Central memory CD4-positive, alpha-beta T cell (primary cell): Measurements from ENCODE around the gene PANK4.

ENCODE experiments used
- DNase-seq: peaks from one replicate; pipeline ENCODE4 v3.0.0; 2022

The PANK4 gene

DNA sequence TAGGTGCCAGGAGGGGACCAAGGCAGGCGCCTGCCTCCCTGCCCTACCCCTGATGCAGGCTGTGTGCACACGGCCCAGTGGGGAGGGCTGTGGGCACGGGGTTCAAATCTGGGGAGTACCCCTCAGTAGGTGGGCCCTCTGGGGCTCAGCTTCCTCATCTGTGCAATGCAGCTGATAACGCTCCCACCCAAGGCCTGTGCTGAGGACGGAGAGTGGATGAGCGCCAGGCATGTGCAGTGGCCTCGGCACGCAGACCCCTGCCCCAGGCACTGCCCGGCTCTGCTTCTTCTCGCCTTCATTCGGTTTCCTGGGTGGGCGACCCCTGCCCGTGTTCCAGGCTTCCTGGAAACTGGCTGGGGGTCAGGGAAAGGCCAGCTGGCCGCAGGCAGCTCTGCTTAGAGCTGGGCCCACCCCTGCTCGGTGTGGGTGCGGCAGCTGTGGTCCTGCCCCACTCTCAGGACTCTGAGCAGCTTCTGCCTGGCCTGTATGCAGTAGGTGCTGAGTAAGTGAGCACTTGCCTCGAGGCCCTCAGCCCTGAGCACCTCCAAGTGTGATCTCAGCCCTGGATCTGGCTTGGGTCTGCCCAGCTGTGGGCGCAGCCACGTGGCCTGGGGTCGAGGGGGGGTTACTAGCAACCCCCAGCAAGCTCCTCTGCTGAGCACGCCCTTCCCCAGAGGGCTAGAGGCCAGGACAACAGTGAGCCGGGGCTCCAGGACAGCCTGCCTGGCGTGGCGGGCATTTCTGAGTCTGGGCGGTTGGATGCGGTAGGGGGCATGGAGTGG lies 17.9 kb upstream of the PANK4 start:
- no peak for DNase-seq

DNA sequence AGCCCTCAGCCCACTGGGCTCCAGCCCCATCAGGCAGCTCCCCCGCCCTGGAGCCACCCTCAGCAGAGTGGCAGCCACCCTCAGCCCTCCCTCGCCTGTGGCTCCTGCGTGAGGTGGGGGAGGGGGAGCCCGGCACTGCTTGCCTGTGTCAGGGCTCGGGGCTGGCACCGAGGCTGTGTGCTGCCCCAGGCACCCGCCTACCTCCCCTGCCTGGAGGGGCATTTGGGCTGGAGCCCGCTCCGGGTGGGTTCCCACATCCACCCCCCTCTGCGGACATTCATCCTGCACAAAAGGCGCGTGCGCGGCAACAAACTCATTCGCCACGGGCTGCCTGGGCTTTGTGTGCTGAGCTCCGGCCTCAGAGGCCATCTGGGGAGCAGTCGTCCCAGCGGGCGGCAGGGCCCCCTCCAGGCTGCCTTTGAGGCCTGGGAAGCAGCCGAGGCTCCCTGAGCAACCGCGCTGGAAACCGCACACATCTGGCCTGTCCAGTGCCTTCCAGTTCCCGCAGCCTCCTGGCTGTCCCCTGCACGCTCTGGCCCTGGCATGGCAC lies 17.2 kb upstream of the PANK4 start:
- DNase-seq: no peak

DNA sequence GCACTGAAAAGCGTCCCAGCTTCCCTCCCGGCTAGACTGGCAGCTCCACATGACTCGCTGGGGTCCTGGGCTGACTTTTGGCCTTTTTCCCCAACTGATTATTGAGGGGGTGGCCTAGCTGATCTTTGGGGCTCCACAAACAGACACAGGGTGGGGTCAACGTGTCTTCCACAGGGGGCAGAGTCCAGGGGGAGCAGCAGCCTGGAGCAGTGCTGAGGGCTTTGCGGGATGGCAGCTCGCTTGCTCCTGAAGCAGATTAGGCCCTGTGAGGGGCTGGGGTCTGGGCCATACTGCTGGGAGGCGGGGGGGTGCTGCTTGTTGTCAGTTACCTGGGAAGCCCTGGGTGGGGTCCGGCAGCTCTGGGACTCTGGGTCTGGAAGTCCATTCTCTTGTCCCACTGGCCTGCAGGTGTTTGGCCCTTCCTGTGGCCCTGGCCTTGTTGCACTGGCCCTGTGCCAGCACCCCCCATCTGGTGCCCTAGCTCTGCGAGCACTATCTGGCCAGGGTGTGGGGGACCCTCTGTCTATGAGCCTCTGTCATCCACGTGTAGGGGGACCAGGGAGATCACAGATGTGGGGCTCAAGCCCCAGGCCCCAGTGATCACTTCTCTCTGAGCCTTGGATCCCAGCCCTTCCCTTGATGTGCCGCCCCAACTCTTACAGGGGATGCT lies 16.0 kb upstream of the PANK4 start:
- DNase-seq: no peak

DNA sequence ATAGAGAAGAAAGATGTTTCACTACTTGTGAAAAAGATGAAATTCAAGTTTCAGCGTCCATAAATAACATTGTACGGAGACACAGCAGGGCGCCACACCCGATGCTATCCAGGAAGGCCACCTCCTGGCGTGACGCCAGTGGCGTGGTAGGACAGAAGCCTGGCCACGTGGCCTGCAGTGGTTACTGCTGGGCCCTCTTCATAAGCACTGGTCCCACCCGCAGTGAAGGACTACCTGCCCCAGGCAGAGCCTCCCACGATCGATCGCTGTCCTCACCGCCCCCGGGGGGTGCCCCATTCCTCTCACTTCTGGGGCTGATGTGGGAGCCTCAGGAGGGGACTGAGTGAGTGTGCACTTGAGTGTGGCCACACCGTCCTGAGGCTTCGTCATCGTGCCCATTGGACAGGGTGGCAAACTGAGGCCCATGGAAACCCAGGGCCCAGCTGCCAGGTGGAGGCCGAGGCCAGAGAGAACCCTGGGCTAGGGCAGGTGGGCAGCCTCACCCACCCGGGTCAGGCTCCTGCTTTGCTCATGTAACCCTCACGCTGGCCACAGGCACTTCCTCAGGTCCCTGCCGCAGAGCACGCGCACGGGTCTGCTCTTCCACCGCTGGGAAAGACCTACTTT lies 15.3 kb upstream of the PANK4 start:
- DNase-seq: no peak

DNA sequence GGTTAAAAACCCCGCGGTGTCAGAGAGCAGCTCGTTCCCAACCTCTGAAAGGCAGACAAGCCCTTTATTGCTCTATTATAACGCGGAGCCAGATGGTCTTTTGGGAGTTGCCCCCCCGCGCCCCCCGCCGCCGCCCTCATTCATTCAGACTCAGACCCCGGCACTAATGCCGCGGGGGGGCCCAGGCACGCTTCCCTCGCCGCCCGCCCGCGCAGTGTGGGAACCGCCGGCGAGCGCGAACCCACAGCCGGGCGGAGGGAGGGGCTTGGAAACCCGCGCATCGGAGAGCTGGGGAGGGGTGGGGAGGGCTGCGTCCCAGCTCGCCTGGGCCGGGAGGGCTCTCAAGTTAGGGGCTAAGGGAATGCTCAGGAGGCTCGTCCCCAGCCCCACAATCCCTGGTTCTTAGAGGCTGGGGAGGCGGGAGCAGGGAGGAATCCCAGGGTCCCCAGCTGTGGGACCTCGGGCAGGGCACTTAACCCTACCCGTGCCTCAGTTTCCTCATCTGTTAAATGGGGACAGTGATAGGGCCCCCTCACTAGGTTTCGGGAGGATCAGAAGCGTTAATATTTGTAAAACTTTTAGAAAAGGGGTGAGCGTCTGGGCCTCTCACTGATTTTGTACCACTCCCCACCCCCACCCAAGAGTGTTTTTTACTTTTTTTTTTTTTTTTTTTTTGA lies 14.6 kb upstream of the PANK4 start:
- no peak for DNase-seq

DNA sequence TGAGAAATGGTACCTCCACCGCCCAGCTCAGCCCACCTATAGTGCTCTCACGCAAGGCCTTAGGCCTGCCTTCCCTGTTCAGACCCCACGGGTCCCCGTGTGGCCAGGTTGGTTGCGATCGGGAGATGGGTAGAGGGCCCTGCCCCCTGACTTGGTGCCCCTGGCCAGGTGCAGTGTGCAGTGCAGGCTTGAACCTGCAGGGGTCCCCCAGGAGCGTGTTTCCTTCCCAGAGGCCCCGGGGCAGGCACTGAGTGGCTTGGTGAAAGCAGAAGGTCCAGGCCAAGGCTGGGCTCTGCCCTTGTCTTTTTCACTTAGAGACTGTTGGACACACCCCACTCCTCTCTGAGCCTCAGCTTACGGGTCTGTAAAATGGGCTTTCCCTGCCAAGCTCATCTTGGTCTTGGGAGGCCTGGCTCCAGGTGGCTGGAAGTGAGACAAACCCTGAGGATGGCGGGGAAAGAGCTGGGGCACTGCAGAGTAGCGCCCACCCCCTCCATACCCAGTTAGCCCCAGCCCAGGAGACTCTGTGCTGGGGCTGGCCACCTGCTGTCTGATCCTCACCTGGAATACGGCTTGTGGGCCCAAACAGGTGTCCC lies 13.0 kb upstream of the PANK4 start:
- DNase-seq: no peak

DNA sequence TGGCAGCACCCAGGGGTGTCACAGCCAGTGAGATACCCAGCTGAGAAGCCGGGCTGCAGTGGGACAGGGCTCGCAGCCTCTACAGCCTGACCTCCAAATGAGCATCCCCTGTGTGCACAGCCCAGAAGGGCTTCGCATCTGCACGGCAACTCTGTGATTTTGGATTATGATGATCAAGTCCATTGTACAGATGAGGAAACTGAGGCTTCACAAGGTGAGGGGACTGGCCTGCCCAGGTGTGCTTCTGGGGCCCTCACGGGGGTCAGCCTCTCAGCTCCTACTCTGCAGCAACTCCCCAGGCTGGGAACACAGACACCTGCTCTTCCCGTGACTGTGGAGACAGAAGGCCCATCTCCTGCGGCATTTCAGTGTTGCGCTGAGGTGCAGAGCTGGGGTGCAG lies 12.5 kb upstream of the PANK4 start:
- no peak for DNase-seq

DNA sequence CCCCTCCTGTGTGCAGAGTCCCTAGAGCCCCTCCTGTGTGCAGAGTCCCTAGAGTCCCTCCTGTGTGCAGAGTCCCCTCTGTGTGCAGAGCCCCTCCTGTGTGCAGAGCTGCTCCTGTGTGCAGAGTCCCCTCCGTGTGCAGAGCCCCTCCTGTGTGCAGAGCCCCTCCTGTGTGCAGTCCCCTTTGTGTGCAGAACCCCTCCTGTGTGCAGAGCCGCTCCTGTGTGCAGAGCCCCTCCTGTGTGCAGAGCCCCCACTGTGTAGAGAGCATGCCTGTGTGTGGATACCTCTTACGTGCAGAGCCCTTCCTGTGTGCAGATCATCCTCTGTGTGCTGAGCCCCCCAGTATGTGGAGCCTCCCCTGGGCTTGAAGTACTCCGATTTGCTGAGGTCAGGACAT lies 12.0 kb upstream of the PANK4 start:
- DNase-seq: no peak

DNA sequence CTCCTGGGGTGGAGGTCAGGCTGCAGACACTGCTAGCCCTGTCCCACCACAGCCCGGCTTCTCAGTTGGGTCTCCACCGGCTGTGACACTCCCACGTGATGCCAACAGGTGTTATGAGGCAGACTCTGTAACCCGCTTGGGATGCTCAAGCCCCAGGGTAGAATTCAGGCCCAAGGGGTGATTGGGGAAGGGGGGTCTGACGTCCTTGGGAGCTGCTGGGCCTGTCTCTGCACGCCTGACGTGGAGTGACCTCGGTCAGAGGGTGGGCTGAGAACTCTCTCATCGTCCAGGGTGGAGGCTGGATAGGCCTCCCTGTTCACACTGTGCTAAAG lies 11.4 kb upstream of the PANK4 start:
- DNase-seq: no peak

DNA sequence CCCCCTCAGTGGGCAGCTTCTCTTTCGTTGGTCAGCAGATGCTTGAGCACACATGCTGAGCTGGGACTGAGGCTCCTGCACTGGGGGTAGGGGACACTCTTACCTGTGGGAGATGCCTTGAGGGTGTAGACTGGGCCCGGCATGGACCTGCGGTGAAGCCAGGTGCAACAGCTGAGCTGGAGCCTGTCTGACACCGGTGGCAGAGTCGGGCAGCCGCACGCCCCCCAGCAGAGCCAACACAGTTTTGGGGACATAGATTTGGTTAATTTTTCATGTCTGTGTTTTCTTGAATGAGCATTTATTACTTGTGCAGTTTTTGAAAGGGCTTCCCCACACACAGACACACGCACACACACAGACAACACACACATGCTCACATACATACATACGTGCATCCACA lies 9.6 kb upstream of the PANK4 start:
- no peak for DNase-seq

DNA sequence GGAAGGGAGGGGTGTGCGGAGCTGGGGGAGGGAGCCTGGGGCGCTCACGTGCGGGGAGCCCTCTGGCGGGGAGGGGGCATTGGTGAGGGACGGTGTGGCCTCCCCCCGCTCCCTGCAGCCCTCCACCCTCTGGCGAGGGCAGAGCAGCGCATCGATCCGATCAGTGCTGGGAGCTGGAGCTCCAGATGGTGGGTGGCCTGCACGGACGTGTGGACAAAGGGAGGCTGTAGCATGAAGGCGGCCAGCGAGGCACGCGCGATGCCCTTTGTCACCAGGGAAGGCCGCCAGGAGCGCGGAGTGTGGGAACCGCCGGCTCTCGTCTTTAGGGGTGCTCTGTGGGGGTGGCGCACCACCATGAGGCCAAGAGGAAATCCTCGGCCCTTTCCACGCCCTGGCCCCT lies 9.1 kb upstream of the PANK4 start:
- no peak for DNase-seq

DNA sequence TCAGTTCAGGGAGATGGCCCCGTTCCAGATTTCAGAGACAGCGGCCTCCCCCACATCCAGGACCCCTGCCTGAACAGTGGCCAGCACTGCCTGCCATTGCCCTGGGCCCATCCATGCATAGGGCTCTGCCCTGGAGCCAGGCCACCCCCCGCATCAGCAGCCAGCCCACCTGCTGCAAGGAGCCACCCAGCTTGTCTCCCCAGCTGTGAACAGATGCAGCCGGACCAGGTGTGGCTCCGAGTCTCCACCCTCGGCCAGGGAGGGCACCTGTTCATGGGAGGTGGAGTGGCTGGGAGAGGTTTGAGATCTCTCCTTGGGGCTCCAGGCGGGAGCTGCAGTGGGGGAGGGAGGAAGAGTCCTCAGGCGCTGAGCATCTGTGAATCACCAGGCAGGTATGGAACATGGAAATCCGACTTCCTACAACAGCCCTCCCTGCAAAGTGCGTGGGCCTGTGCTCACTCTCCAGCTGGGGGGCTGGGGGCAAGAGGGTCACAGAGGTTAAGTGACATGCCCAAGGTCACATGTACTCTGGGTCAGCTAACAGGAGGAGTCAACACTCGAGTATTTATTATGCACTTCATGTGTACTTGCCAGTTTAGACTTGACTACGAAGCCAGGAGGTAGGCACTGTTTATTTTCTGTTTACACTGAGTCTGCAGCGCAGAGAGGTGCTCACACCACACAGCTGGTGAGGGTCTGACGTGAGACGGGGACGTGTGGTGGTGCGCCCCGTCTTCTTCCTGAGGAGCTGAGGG lies 8.5 kb upstream of the PANK4 start:
- DNase-seq: no peak

DNA sequence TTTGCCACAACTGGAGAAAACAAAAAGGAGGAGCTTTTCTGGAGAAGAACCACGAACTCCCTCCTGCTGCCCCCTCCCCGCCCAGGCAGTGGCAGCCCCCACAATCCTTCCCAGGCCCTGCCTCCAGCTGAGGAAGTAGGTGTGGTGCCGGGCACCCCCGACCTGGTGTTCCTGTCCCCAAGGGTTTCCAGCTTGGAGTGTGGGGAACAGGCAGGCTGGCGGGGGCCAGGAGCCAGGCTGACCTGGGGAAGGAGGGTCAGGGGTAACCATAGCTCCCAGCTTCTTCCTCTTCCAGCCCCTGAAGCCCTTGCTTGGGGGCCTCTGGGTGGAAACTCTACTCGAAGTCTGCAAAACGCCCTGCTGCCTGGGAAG lies 7.9 kb upstream of the PANK4 start:
- DNase-seq: no peak

DNA sequence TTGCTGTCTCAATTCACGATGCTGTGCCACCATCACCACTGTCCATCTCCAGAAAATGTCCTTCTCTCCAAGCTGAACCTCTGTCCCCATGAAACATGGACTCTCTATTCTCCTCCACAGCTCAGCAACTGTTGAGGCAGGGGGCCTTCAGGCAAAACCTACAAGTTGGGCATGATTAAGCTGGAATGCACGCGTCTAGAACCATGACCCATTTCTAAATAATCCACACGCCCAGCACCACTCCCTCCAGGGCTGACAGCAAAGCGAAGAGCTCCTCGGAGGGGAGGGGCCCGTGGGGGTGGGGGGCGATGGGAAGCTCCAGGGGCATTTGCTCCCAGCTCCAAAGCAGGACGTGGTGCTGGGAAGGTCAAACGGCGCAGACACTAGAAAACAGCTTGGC lies 7.0 kb upstream of the PANK4 start:
- DNase-seq: no peak

DNA sequence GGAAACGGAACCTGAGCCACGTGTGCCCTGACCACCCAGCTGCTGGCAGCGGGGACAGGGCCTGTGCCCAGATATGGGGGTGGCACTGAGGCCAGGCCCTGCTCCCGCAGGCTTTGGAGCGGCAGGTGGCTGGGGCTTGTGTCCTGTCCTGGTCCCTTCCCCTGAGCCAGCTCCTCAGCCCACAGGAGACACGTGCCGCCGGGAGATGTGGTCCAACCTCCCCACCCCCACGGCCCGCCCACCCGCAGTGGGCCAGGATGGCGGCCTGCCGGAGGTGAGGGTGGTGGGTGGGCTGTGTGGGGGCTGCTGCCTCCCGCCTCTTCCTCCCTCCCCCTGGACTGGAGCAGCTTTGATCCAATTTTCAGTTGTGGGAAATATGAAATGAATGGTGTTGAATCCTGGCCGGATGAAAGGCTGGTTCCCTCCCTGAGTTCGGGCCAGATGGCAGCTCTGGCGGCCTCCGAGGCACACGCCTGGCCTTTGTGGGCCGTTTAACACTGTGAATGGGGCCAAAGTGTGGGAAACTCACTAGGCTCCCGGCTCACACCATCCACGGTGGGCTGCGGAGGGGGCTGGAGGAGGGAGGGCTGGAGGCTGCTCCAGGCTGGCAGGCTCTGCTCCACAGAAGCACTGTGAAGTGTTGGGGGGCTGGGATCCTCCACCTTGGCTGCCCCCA lies 6.2 kb upstream of the PANK4 start:
- DNase-seq: no peak

DNA sequence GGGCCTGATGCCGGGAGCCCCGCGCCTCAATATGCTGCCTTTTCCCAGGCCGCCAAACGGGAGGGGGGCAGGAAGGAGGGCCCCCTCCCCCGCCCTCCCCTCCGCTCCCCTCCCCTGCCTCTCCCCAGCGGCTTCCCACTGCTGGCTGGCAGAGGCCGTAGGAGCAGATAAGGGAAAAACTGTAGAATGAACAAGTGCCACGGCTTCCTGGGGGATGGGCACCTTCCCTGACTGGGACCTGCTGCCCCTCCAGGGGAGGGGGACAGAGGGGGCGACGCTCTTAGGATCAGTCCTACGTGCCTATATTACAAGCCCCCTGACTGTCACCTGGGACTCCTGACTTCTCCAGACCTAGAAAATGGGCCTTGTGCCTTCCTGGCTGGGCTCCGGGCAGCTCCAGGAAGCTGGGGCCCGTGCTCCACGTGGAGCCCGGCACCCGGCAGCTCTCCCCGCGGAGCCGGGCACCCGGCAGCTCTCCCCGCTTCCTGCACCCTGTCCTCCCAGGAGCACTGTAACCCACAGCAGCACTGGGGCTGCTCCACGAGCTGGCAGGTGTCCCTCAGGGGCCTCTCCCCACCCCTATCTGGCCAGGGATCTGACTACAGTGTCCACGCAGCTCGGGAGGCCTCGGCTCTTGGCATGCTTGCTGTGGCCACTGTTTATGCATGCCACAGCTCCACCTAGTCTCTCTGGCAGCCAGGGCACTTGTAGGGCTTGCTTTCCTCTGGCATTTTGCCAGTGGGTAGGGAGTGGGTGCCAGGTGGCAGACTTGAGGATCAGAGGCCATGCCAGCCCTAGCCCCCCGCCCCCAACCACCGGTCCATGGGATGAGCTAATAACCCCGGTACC lies 4.3 kb upstream of the PANK4 start:
- no peak for DNase-seq

DNA sequence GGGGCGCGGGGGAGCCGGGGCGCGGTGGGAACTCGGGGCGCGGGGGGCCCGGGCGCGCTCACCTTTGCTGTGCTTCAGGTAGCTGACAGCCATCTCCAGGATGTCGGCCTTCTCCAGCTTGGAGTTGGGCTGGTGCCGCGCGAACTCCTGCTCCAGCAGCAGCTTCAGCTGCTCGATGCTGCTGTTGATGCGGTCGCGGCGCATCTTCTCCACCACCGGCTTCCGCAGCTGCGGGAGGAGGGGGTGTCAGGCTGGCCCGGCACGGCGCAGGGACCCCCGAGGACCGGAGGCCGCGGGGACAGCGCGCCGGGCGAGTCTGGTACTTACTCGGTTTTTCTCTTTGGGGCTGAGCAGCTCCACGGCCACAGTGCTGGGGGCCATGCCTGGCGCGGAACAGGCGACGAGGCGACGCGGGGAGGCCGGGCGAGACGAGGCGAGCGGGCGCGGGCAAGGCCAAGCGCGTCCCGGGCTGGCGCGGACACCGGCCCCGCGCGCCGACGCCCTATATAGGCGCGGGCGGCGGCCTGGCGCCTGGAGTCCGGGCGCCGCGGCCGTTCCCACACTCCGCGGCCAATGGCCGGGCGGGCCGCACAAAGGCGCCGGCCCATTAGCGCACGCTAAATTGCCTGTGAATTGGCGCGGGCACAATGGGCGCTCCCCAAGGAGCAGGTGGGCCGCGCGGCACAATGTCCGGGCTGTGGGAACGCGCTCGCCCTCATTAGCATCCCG lies 3.6 kb upstream of the PANK4 start, which contains the start of gene HES5:
Gene HES5, minus strand, starts transcription at position 480 of the 729 bp plus-strand sequence. Its CDS starts 99 bp downstream, at position 381.
- peak; percentile 19 for DNase-seq

DNA sequence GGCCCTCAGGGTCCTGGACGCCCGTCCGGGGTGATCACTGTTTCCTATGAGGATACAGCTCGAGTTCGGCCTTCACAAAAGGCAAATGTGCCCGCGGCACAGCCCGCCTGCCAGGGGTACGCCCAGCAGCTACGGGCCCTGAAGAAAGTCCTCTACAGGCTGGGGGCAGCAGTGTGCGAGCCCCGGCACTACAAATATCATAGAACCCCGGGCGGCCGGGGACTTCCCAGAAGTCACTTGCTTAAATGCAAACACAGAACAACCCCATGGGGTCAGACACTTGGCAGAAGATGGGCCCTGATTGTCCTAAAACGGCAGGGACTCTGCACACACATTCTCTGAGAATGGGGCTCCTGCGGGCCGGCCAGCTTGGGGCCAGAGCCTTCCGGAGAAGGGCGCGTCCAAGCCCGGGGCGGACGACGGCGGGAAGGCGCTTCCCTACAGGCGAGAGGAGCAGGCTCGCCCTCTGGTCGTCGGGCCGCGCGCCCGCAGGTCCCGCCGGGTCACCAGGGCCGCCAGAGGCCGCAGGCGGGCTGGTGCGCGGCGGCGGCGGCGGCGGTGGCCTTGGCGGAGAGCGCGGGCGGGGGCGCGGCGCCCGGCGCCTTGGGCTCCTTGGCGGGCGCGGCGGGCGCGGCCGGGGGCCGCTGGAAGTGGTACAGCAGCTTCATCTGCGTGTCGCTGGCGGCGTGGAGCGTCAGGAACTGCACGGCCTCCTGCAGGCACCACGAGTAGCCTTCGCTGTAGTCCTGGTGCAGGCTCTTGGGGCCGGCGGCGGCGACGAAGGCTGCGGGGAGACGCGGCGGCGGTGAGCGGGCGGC lies 2.8 kb upstream of the PANK4 start:
- DNase-seq: peak; percentile 37

DNA sequence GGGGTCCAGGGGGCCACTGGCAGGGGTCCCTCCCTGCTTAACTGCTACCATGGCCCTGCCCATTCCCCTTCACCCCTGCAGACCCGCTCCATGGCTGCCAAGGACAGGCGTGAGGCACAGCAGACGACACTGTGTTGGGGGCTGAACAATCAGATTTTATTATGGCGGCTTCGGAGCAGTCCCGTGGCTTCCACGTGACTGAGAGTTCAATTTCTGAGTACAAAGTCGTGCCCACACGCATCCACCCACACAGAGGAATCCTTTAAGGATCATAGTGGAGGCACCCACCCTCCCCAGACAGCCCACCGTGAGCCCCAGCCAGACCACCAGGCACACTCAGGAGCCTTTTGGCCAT lies 2.2 kb upstream of the PANK4 start:
- no peak for DNase-seq
